ENCODE measurements around the gene PTPDC1. TPM values are rescaled to one million over a fixed set of nuclear protein-coding genes. Genes with fewer than 3 reads are reported as not detected.

The PTPDC1 gene
- total and polyA plus RNA-seq, 9 of the 15 experiments (the other 6 are each of a cell fraction or from before 2014, with no cell fraction given): 1.1 to 8.1 (median 5.7) TPM

- peaks cover 6 to 15% of the 10 kb centered on the region in 2 experiments for H3K4me1 ChIP-seq (replicated peaks in 1 of 2; ENCODE audit: control insufficient read depth in 2 of 2, insufficient read depth in 2 of 2, low read length in 2 of 2)
- ATAC-seq (peak; percentile 44), DNase-seq (ENCODE audit: extremely low read depth in 1 of 4, low spot score in 3 of 4) (no peak), FAIRE-seq (no peak)
- no TSS peak for BruUV-seq (replicated peaks)
- in situ Hi-C loops (cut with MboI): no loop called here
- intact Hi-C loops (cut with micrococcal nuclease): no loop called here
- H3K4me3 ChIP-seq: no peak overlapping the region
- H3K9me3 ChIP-seq (replicated peaks; ENCODE audit: control insufficient read depth, insufficient read depth, low read depth, low read length): no peaks in the 10 kb centered on the region
- no peak overlapping the region for H2AFZ ChIP-seq (ENCODE audit: low read depth, low read length)
- H3K27ac ChIP-seq (ENCODE audit: extremely low read depth, low read depth, low read length): no peak overlapping the region
- ChIA-PET CTCF (ENCODE audit: low intra/inter-chr PET ratio) (no interaction called here), POLR2A (interaction anchor here (1.0 to 2.1 kb wide), 3 partner anchors 9 to 108 kb away, joined by 3 to 7 read pairs (median 3); no protein-coding TSS in a partner anchor)
- H3K36me3 ChIP-seq (ENCODE audit: control insufficient read depth, insufficient read depth, low read length): peaks cover 6% of the 10 kb centered on the region; the same call in 1 of the 3 replicates
- no peaks in the 10 kb centered on the region for H4K20me1 ChIP-seq (replicated peaks; ENCODE audit: control insufficient read depth, insufficient read depth, low read length)
- WGBS (ENCODE audit: insufficient coverage, low coverage, missing lambda C conversion rate): 56% methylated on average over 6 of the region's 6 CpGs
- peak overlapping the region in 1 of 2 experiments; percentile 61; a peak in 1 of 4 replicates for H3K9ac ChIP-seq (ENCODE audit: insufficient read depth in 1 of 2, low read depth in 2 of 2, low read length in 2 of 2)
- no peaks in the 10 kb centered on the region for H3K9me1 ChIP-seq (ENCODE audit: control insufficient read depth, insufficient read depth, low read length)
- H3K27me3 ChIP-seq (ENCODE audit: control insufficient read depth in 2 of 2, insufficient read depth in 2 of 2, low read length in 2 of 2): no peaks in the 10 kb centered on the region
- no peaks in the 10 kb centered on the region for H3K79me2 ChIP-seq (ENCODE audit: control insufficient read depth, insufficient read depth, low read length)
- H3K4me2 ChIP-seq (ENCODE audit: insufficient read depth, low read length): no peak overlapping the region
- TF ChIP-seq FOSL1 (tag; conservative IDR thresholded peaks at IDR 0.05) (peak; percentile 47; the same call in 1 of the 2 replicates), TSHZ1 (CRISPR knock-in tag; IDR thresholded peaks at IDR 0.05) (no peak)
Observed at GRCh38 chr9:94097788-94098414, 13.6 kb downstream of the PTPDC1 start.

Measured in K562 (cell line).